SK-N-SH treated with all-trans-retinoic acid at 6 μM for 48 hours (cell line): ENCODE measurements around the gene FOXC1.
A peak's percentile ranks its signal among the peaks of the same experiment; 100 is the strongest.

Experiments
- ATAC-seq: fragments of 200-7000 bp; cut with Tn5 transposase; 3 replicates; pipeline ENCODE4 v1.9.1; 2020; ENCODE audit warnings: mild to moderate bottlenecking, moderate library complexity
- BACH2 ChIP-seq: fragments of 250-450 bp; sonication (Bioruptor Pico); IDR thresholded peaks from 2 replicates; pipeline ENCODE4 v1.9.0; 2021; ENCODE audit warnings: mild to moderate bottlenecking, borderline replicate concordance
- CSDC2 ChIP-seq: fragments of 250-450 bp; sonication (Bioruptor Pico); IDR thresholded peaks from 2 replicates; pipeline ENCODE4 v1.5.0; 2020; ENCODE audit warnings: mild to moderate bottlenecking, moderate library complexity
- GLIS3 ChIP-seq: fragments of 250-450 bp; sonication (Bioruptor Pico); IDR thresholded peaks from 2 replicates; pipeline ENCODE4 v1.5.0; 2020; ENCODE audit warnings: mild to moderate bottlenecking, moderate library complexity
- ISL1 ChIP-seq: fragments of 250-450 bp; sonication (Bioruptor Pico); IDR thresholded peaks from 2 replicates; pipeline ENCODE4 v2.1.2; 2022; ENCODE audit warnings: mild to moderate bottlenecking, moderate library complexity
- OSR1 ChIP-seq: fragments of 250-450 bp; sonication (Bioruptor Pico); IDR thresholded peaks from 2 replicates; pipeline ENCODE4 v1.8.0; 2022; ENCODE audit warnings: moderate library complexity, mild to moderate bottlenecking, inconsistent platforms
- PPARA ChIP-seq: fragments of 250-450 bp; sonication (Bioruptor Pico); IDR thresholded peaks from 2 replicates; pipeline ENCODE4 v1.5.0; 2020; ENCODE audit warnings: mild to moderate bottlenecking, borderline replicate concordance
- SNAI2 ChIP-seq: fragments of 250-450 bp; sonication (Bioruptor Pico); IDR thresholded peaks from 2 replicates; pipeline ENCODE4 v1.5.0; 2020; ENCODE audit warnings: mild to moderate bottlenecking, moderate library complexity
- TOX ChIP-seq: fragments of 250-450 bp; sonication (Bioruptor Pico); IDR thresholded peaks from 2 replicates; pipeline ENCODE4 v1.8.0; 2021; ENCODE audit warnings: mild to moderate bottlenecking, moderate library complexity, borderline replicate concordance
- ZC3H10 ChIP-seq: fragments of 250-450 bp; sonication (Bioruptor Pico); IDR thresholded peaks from 2 replicates; pipeline ENCODE4 v1.5.1; 2021; ENCODE audit warnings: mild to moderate bottlenecking, moderate library complexity
- ZFP30 ChIP-seq: fragments of 450-650 bp; formaldehyde crosslinking; IDR thresholded peaks from 2 replicates; pipeline ENCODE4 v1.5.0; 2022; ENCODE audit warnings: mild to moderate bottlenecking, moderate library complexity
- ZNF8 ChIP-seq: fragments of 450-650 bp; formaldehyde crosslinking; IDR thresholded peaks from 2 replicates; pipeline ENCODE4 v1.5.0; 2020; ENCODE audit warnings: mild to moderate bottlenecking, moderate library complexity
- TF ChIP-seq, protein P1 (sequence below): fragments of 250-450 bp; sonication (Bioruptor Pico); IDR thresholded peaks from 2 replicates; pipeline ENCODE4 v1.8.0; 2020; ENCODE audit warnings: mild to moderate bottlenecking, moderate library complexity, borderline replicate concordance
- TF ChIP-seq, protein P2 (sequence below): fragments of 250-450 bp; sonication (Bioruptor Pico); IDR thresholded peaks from 2 replicates; pipeline ENCODE4 v1.5.1; 2020; ENCODE audit warnings: low read depth, mild to moderate bottlenecking, moderate library complexity
- TF ChIP-seq, protein P3 (sequence below): fragments of 250-450 bp; sonication (Bioruptor Pico); IDR thresholded peaks from 2 replicates; pipeline ENCODE4 v1.5.0; 2020; ENCODE audit warnings: mild to moderate bottlenecking, moderate library complexity
- TF ChIP-seq, protein P4 (sequence below): fragments of 250-450 bp; sonication (Bioruptor Pico); IDR thresholded peaks from 2 replicates; pipeline ENCODE4 v1.5.1; 2021; ENCODE audit warnings: mild to moderate bottlenecking, moderate library complexity
- TF ChIP-seq, protein P5 (sequence below): fragments of 250-450 bp; sonication (Bioruptor Pico); IDR thresholded peaks from 2 replicates; pipeline ENCODE4 v1.8.0; 2021; ENCODE audit warnings: low read depth, mild to moderate bottlenecking, moderate library complexity, borderline replicate concordance

Gene FOXC1

DNA sequence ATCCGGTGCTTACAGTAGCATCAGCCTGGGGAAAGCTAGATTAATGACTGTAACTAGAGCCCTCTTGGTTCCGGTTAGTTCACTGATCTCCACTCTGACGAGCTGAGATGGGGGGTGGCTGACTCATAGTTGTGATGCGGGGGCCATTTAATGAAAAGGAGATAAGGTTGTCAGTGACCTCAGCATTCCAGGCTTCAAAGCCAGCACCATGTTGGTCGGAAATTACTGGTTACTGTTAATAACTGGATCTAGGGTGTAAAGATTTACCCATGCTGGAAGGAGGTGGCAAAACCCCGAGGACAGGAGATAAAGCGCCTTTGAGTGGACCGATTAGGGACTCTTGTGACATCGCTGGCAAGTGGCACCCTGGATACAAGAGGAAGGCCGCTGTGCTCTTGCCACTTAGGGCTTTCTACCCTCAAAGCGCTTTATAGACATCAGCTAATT is 21.1 kb downstream of the FOXC1 start:
- TF ChIP-seq ISL1 (CRISPR knock-in tag) (peak; percentile 31; the same call in 1 of the 2 replicates), OSR1 (CRISPR knock-in tag) (no peak), ZFP30 (CRISPR knock-in tag) (no peak), ZC3H10 (CRISPR knock-in tag) (no peak), ZNF8 (no peak), CSDC2 (CRISPR knock-in tag) (no peak)
- TF ChIP-seq, protein P1, sequence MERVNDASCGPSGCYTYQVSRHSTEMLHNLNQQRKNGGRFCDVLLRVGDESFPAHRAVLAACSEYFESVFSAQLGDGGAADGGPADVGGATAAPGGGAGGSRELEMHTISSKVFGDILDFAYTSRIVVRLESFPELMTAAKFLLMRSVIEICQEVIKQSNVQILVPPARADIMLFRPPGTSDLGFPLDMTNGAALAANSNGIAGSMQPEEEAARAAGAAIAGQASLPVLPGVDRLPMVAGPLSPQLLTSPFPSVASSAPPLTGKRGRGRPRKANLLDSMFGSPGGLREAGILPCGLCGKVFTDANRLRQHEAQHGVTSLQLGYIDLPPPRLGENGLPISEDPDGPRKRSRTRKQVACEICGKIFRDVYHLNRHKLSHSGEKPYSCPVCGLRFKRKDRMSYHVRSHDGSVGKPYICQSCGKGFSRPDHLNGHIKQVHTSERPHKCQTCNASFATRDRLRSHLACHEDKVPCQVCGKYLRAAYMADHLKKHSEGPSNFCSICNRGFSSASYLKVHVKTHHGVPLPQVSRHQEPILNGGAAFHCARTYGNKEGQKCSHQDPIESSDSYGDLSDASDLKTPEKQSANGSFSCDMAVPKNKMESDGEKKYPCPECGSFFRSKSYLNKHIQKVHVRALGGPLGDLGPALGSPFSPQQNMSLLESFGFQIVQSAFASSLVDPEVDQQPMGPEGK: peak; percentile 100
- TF ChIP-seq, protein P2, sequence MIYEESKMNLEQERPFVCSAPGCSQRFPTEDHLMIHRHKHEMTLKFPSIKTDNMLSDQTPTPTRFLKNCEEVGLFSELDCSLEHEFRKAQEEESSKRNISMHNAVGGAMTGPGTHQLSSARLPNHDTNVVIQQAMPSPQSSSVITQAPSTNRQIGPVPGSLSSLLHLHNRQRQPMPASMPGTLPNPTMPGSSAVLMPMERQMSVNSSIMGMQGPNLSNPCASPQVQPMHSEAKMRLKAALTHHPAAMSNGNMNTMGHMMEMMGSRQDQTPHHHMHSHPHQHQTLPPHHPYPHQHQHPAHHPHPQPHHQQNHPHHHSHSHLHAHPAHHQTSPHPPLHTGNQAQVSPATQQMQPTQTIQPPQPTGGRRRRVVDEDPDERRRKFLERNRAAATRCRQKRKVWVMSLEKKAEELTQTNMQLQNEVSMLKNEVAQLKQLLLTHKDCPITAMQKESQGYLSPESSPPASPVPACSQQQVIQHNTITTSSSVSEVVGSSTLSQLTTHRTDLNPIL: peak; percentile 67; the same call in 1 of the 2 replicates
- TF ChIP-seq, protein P3, sequence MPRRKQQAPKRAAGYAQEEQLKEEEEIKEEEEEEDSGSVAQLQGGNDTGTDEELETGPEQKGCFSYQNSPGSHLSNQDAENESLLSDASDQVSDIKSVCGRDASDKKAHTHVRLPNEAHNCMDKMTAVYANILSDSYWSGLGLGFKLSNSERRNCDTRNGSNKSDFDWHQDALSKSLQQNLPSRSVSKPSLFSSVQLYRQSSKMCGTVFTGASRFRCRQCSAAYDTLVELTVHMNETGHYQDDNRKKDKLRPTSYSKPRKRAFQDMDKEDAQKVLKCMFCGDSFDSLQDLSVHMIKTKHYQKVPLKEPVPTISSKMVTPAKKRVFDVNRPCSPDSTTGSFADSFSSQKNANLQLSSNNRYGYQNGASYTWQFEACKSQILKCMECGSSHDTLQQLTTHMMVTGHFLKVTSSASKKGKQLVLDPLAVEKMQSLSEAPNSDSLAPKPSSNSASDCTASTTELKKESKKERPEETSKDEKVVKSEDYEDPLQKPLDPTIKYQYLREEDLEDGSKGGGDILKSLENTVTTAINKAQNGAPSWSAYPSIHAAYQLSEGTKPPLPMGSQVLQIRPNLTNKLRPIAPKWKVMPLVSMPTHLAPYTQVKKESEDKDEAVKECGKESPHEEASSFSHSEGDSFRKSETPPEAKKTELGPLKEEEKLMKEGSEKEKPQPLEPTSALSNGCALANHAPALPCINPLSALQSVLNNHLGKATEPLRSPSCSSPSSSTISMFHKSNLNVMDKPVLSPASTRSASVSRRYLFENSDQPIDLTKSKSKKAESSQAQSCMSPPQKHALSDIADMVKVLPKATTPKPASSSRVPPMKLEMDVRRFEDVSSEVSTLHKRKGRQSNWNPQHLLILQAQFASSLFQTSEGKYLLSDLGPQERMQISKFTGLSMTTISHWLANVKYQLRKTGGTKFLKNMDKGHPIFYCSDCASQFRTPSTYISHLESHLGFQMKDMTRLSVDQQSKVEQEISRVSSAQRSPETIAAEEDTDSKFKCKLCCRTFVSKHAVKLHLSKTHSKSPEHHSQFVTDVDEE (CRISPR knock-in tag): no peak
- TF ChIP-seq, protein P4, sequence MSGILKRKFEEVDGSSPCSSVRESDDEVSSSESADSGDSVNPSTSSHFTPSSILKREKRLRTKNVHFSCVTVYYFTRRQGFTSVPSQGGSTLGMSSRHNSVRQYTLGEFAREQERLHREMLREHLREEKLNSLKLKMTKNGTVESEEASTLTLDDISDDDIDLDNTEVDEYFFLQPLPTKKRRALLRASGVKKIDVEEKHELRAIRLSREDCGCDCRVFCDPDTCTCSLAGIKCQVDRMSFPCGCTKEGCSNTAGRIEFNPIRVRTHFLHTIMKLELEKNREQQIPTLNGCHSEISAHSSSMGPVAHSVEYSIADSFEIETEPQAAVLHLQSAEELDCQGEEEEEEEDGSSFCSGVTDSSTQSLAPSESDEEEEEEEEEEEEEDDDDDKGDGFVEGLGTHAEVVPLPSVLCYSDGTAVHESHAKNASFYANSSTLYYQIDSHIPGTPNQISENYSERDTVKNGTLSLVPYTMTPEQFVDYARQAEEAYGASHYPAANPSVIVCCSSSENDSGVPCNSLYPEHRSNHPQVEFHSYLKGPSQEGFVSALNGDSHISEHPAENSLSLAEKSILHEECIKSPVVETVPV (CRISPR knock-in tag): no peak
- ATAC-seq: peak; percentile 41

DNA sequence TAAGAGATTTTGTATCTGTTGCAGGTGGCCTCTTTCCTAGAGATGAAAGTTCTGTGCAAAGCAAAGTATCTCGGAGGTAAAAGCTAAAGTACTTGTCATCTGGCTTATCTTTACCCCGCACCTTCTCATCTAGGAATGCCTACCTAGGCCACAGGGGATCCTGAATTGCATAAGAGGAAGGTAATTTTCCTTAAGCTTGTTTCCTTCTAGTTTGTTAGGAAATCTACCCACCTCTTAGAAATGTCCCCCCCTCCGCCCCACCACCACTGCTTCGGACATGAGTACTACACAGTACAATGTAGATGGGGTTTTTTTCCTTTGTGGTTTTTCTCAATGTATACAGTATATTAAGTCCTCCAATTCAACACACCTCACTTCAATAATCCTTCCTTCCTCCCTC is 21.5 kb downstream of the FOXC1 start:
- ATAC-seq: no peak
- TF ChIP-seq TOX (CRISPR knock-in tag): no peak
- TF ChIP-seq BACH2: no peak
- TF ChIP-seq, protein P4 (CRISPR knock-in tag): no peak
- TF ChIP-seq SNAI2 (CRISPR knock-in tag): no peak
- TF ChIP-seq, protein P1: no peak
- TF ChIP-seq GLIS3: no peak

DNA sequence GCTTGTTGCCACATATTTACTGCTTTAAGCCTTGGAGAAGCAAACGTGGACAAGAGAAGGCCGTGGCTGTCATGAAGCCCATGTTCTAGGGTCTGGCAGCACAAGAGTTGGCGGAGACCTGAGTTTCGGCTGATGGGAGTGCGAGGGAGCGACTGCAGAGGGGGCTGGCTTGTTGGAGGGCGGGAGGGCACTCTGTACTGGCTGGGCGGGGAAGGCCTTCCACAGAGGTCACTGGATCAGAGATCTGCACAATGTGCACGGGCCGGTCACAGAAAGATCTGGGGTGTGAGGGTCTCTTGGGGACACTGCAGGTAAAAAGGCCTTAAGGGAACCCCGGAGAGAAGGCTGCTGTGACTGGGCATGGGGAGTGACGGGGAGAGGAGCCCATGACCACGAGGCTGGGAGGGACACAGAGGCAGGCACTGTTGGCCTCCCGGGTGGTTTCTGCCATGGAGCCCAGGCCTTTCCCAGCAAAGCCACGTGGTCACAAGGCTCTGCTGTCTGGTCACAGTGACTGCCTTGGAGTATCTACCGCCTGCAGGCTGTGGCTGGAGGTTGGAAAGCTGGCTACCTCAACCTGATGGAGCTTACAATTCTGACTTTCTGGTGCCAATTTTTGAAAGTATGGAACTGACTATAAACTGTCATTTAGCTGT is 23.8 kb downstream of the FOXC1 start:
- TF ChIP-seq, protein P4 (CRISPR knock-in tag): no peak
- TF ChIP-seq, protein P5, sequence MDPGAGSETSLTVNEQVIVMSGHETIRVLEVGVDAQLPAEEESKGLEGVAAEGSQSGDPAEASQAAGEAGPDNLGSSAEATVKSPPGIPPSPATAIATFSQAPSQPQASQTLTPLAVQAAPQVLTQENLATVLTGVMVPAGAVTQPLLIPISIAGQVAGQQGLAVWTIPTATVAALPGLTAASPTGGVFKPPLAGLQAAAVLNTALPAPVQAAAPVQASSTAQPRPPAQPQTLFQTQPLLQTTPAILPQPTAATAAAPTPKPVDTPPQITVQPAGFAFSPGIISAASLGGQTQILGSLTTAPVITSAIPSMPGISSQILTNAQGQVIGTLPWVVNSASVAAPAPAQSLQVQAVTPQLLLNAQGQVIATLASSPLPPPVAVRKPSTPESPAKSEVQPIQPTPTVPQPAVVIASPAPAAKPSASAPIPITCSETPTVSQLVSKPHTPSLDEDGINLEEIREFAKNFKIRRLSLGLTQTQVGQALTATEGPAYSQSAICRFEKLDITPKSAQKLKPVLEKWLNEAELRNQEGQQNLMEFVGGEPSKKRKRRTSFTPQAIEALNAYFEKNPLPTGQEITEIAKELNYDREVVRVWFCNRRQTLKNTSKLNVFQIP (CRISPR knock-in tag): no peak
- TF ChIP-seq PPARA (no peak), ZNF8 (no peak)
- TF ChIP-seq, protein P2: no peak
- no peak for ATAC-seq
